Cardiac fibroblast (primary cell): Measurements from ENCODE around the gene ATOSA.
A peak's percentile ranks its signal among the peaks of the same experiment; 100 is the strongest.

Experiments used
- DNase-seq, 2 donors: peaks; one replicate each; pipeline versions ENCODE4 v3.0.0 to v3.0.0-alpha.2; 2010; ENCODE audit warnings: low read depth in 2 of 2
- H3K4me3 ChIP-seq, 2 donors: replicated peaks in 1 of 2; 1 replicate in 1 of 2; 2 replicates in 1 of 2; pipeline ENCODE4 v1.5.1; 2011; ENCODE audit warnings: low read depth in 2 of 2, low read length in 2 of 2, mild to moderate bottlenecking in 2 of 2, moderate library complexity in 1 of 2
- TF ChIP-seq, protein P1 (sequence below): IDR thresholded peaks from one replicate; pipeline ENCODE4 v1.5.1; 2011; ENCODE audit warnings: low read depth, mild to moderate bottlenecking, low read length, inconsistent platforms

Gene ATOSA

DNA sequence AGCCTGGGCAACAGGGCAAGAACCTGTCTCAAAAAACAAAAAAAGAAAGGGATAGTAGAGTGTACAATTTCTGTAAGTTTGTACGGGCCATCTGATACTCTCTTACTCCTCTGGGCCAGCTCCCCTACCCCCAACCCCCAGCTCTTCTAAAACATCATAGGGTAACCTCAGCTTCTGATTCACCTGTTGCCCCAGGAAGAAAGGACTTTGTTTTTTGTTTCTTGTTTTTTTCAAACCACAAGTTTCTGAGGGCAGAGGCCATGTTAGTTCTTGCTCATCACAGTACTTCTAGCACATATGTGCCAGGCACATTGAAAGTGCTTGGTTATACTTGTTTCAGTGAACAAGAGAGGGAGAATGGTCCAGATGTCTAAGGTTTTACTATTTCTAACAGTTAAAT, 20.2 kb downstream of the ATOSA start:
- DNase-seq: no peak
- TF ChIP-seq, protein P1, sequence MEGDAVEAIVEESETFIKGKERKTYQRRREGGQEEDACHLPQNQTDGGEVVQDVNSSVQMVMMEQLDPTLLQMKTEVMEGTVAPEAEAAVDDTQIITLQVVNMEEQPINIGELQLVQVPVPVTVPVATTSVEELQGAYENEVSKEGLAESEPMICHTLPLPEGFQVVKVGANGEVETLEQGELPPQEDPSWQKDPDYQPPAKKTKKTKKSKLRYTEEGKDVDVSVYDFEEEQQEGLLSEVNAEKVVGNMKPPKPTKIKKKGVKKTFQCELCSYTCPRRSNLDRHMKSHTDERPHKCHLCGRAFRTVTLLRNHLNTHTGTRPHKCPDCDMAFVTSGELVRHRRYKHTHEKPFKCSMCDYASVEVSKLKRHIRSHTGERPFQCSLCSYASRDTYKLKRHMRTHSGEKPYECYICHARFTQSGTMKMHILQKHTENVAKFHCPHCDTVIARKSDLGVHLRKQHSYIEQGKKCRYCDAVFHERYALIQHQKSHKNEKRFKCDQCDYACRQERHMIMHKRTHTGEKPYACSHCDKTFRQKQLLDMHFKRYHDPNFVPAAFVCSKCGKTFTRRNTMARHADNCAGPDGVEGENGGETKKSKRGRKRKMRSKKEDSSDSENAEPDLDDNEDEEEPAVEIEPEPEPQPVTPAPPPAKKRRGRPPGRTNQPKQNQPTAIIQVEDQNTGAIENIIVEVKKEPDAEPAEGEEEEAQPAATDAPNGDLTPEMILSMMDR: no peak
- H3K4me3 ChIP-seq: no peak overlapping the region

DNA sequence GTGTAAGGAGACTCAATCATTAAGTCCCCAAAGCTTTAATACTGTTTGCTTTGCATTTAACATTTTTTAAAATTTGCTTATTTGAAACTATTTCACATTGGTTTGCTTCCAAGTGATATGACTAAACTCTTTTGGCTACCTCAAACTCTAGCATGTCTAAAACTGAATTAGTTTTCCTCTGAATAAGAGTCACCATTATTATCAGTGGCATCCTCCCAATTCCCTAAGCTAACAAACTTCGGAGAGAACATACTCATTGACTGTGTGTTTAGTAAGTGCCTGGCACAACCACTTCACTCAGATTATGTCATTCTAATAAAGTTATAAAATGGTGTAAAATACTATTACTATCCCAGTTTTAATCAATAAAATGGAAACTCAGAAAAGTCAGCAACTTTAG, 21.9 kb downstream of the ATOSA start:
- TF ChIP-seq, protein P1: no peak
- DNase-seq: peak; percentile 69 to 92
- H3K4me3 ChIP-seq: no peak overlapping the region

DNA sequence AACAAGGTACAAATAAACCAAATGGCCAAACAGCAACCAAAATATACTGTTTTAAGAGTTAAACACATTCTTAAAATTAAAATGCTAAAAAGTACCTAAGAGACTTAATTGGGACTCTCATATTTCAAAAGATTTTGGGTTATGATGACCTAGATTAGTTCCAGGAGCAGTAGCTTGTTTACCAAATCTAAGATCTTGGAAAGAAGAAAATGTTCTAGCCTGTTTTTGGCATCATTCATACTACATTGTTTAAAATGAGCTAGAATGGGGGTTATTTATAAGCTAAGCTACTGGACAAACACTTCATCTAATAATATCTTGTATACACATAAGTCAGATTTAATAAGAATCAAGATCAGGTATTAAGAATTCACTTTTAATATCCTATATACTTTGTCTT, 22.8 kb downstream of the ATOSA start:
- H3K4me3 ChIP-seq: no peak overlapping the region
- peak in 1 of 2 donors; percentile 31 for DNase-seq
- TF ChIP-seq, protein P1: no peak

DNA sequence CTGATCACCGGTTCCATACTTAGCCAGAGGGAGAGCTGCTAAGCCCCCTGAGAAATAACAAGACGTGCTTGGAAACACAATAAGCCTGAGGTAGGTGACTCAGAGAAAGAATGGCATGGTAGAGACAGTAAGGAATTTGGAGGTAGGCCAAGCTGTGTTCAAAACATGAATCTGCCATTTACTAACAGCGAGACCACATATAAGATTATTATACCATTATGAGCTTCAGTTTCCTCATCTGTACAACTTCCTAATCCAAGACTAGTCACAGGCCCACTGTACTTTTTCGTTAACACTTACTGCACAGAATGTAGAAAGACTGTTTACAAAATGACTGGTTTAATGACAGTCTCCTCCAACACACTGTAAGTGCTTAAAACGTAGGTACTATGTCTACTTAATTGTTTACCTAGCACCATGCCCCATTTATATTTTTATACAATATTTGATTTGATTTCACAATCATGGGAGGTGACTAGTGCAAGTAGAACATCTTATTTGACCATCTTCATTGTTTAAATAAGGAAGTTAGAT, 25.7 kb downstream of the ATOSA start:
- peak; percentile 80 to 96 for DNase-seq
- TF ChIP-seq, protein P1: no peak
- H3K4me3 ChIP-seq: no peak overlapping the region

DNA sequence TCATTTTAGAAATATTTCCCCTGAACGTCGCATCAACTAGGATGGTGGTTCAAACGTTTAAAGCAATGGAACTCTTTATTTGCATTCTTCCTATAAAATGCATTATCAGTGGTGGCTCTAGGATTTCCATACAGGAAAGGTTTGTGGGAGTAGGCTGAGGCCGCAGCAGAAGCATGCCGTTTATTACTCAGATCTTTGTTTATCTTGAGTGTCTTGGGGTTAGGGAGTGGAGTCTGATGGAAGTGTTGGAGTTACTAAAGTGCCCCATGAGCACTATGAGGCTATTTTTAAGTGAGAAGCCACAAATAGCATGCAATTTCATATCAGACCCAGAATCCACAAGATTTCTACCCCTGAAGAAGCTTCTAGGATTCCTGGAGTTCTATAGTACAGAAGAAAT, 26.2 kb downstream of the ATOSA start:
- TF ChIP-seq, protein P1: no peak
- peak; percentile 47 to 79 for DNase-seq
- H3K4me3 ChIP-seq: no peak overlapping the region

DNA sequence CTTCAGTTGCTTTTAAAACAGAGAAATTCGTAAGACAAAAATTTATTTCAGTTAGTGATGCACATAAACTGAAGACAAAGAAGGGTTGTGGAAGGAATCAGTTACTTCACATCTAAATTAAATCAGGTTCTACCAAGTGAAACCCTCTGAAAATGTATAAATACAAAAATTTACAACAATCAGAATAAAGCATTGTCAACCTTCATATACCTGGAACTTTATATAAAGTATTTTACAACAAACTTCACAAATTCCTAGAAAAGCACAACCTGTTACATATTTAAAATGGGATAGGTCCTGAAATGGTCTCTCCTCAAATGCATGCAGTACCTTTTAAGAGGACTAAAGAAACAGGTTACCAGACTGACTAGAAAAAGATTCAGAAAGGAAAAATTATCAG, 26.9 kb downstream of the ATOSA start:
- H3K4me3 ChIP-seq: no peak overlapping the region
- no peak for DNase-seq
- TF ChIP-seq, protein P1: no peak

DNA sequence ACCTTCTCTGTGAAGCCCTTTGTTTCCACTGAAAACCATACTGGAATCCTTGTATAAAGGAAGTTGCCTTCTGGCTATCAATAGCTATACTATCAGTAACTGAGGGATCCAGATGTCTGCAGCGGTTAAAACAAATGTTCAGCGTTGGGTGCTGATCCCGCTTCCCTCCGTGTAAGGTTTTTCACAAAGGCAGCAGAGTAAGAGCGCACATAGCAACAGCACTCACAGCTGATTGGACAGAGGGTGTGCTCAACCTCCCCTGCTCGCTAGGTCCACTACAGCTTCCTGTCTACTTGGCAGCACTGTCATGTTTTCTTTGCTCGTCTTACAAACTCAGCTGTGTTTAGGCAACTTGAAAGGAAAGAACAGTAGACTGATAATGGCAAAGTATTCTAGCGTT, 27.3 kb downstream of the ATOSA start:
- H3K4me3 ChIP-seq: peak overlapping the region; percentile 21 to 49

More for the DNA sequence above, 27.3 kb downstream of the ATOSA start:
- TF ChIP-seq, protein P1: no peak
- DNase-seq: peak; percentile 95 to 96
